ENCODE measurements around the gene CPED1.
"Not testable (repeated sequence)": the region's sequence is repeated elsewhere in the genome, so short reads cannot be mapped to it uniquely, and the experiment has no call there.

GRCh38 chr7:121251367-121251766, 262.9 kb downstream of the CPED1 start:
- not testable (repeated sequence) for TF ChIP-seq CTCF (IDR thresholded peaks at IDR 0.05); POLR2A (IDR thresholded peaks at IDR 0.05); POLR2AphosphoS5 (IDR thresholded peaks at IDR 0.05; ENCODE audit: insufficient read depth in 1 of 2, low read depth in 1 of 2)

All from vagina (tissue), 2 donors.